Measurements from ENCODE around the gene XCL1.
"Not testable (repeated sequence)": the region's sequence is repeated elsewhere in the genome, so short reads cannot be mapped to it uniquely, and the experiment has no call there.

The XCL1 gene

DNA sequence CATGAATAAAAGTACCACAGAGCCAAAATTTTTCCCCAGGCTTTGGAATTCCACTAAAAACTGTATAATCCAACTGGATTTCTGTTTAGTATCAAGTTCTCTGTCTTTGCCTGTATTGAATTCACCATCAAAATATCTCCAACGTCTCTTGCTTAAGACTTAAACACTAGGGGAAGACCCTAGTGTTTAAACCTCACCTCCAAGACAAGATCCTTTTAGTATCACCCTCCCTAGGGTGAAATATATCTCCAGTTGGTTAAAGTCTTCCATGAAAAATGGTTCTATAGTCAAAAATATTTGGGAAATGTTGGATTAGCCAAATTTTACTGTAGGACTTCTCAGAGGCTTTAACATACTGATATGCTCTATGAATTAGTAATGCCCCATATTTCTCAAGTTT, 8.1 kb upstream of the XCL1 start:
- no peak for DNase-seq

DNA sequence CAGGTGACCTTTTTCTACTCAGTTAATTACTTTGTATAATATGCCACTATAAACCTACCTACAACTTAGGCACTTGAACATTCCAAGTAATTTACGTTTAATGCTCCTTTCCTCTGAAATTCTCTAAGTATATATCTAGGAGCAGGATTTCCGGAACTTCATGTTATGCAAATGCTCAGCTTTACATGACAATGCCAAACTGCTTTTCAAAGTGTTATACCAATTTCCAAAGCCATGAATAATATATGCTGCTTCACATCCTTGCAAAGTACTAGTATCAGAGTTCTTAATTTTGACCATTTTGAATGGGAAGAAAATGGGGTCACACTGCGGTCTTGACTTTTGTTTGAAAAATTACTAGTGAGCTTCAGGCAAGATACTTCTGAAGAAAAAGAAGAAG, 5.8 kb upstream of the XCL1 start:
- DNase-seq: no peak

DNA sequence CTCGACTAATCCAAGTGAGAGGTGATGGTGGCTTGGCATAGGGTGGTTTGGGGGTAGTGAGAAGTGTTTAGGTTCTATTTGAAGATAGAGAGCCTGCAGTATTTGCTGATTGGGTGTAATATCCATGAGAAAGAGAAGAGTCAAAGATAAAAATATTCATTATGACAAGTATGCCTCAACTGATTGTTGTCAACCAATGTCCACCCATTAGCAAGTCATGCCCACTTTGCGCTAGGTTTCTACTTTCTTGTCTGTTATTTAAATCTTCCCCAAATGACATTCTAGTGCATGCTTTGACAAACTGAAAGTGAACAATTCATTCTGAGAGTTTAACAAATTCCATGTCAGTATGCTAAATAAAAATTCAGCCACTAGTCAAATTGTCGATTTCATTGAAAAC, 3.8 kb upstream of the XCL1 start:
- DNase-seq: no peak

DNA sequence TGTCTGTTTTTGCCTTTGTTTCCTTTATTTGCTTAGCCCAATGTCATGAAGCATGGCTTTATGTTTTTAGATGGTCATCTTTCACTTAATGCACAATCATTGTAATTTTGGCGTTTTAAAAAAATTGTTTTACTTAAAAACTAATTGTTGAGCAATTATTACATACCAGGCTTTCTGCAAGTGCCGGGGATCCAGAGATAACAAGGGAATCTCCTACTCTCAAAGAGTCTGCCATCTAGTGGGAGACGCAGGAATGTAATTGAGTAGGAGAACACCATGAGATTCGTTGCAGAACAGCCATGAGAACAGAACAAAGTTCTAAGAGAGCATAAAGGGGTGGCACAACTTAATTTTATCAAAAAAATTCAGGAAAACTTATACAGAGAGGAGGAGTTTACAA, 2.2 kb upstream of the XCL1 start:
- not testable (repeated sequence) for DNase-seq

DNA sequence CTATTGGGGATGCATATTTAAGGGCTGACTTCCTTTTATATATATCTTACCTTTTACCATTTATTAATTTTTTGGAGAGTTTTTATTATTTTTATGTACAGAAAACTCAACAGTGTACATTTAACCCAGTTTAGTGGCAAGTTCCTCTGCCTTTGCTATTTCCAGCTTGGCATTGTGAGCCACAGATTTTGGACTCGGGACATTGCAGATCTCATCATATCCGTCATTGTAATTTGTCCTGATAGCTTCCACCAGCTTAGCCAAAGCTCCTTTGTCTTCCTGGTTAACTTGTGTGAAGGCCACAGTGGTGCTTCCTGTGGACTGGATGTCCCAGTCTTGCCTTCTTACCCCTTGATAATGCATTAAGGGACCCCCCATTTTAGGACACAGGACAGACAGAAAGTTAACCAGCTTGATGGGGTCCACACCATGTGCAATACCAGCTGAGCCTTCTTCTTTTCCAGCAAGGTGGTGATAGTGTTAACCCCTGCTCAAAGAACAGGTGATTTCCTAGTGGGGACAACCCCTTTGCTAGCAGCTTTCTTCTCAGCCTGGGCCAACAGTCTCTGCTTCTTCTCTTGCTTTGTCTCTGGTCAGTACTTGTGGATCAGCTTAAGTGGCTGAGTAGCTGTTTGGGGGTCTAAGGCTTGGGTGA, 2.3 kb downstream of the XCL1 start:
- not testable (repeated sequence) for DNase-seq

DNA sequence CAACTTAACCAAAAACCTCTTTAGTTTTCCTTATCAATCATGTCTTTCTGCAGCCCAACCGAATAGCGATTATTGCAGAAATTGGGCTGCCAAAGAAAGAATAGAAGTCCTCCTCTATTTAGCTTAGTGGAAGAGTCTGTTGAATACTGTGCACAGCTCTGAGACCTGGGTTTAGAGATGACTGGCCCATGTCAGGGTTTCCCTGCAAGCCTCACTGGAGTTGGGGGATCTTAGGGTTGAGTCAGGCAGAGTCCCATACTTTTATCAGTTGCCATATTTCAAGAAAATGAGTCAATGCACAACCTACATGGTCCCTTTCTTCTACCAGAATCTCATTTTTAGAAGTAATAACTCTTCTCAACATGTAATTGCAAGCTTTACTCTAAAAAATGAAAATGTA, 3.9 kb downstream of the XCL1 start:
- DNase-seq: not testable (repeated sequence)

DNA sequence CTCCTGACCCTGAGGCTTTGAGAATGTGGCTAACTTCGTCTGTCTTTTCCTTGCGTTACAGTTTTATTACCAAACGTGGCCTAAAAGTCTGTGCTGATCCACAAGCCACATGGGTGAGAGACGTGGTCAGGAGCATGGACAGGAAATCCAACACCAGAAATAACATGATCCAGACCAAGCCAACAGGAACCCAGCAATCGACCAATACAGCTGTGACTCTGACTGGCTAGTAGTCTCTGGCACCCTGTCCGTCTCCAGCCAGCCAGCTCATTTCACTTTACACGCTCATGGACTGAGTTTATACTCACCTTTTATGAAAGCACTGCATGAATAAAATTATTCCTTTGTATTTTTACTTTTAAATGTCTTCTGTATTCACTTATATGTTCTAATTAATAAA, 4.6 kb downstream of the XCL1 start:
- not testable (repeated sequence) for DNase-seq

DNA sequence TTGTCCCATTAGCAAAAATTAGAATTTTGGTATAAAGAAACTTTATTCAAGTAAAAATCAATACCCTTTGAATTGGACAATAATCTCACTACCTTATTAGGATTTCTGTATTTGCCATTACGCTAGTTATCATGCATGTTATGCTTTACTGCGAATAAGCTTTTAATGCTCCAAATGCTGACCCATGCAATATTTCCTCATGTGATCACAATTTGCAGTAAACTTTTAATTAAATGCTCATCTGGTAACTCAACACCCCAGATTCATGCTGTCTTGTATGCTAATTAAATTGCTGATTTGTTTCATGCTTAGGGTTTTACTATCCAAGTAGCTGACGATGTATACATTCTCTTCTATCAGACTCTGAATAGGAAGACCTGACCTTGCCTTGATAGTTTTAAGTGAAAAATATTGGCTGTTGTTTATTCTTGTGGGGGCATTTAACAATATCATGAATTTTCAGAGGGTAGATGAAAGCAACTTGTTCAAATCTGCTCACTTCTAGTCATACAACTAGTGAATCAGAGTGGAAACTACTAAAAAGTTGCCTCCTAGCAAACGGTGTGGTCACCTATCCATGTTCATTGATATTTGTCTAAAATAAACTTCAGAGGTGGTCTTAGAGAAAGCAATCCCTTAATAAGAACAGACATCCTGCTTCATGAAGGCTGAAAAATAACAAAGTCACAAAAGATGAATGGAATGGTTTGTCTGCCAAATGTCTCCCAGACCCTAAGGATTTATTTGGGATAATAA, 5.6 kb downstream of the XCL1 start:
- no peak for DNase-seq

DNA sequence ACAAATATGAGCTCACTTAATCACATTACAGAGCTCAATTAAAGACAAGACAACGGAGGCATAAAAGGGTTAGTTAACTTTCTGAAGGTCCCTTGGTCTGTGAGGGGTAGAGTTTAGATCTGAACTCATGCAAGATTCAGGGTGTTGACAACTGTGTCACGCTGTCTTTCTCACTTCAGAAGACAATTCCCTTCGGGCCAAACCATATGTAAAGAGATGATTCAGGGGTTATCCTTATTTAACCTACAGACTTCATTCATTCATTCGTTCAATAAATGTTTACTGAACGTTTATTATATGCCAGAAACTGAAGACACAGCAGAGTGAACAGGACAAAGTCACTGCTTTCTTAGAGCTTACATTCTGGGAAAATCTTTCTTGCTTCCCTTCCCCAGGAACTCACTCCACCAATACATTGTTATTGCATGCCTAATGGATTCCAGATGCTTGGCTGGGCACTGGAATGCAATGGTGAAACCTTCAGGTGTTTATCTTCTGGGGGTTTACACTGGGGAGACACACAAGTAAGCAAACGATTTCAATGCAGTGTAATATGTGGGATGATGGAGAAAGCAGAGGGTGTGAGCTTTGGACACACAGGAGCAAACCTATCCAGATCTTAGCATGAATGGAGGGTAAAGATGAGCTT, 6.4 kb downstream of the XCL1 start:
- DNase-seq: no peak

DNA sequence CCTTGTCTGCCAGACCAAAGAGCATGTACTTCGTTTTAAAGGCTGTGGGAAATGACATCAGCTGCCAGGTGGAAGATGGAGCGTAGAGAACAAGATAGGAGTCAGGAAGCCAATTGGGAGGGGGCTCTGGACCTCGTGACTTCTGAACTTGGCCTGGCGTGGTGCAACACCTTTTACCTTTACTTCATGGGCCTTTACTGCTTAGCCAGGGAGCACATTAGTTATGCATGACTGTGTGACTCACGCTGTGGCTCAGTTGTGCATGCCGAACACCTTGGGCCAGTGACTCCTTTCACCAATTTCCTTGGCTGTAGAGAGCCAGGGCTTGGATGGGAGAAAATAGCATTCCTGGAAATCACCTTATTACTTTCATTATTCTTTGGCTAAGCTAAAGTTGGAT, 7.2 kb downstream of the XCL1 start:
- no peak for DNase-seq

DNA sequence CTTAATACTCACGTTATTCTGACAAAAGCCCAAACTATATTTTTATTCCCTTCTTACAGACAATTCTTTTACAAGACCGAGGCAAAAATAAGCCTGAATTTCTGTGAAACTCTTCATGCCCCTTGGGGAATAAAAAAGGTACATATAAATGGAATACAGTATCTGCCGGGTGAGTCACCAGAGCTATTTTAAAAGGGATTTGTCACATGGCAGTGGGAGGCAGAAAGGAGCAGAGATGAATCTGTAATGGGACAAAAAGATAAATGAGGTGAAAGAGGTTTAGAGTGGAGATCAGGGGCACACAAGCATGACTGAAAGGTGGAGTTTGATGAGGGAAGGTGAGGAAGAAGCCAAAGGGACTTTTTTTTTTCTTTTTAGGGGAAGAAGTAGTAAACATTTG, 8.8 kb downstream of the XCL1 start:
- no peak for DNase-seq

DNA sequence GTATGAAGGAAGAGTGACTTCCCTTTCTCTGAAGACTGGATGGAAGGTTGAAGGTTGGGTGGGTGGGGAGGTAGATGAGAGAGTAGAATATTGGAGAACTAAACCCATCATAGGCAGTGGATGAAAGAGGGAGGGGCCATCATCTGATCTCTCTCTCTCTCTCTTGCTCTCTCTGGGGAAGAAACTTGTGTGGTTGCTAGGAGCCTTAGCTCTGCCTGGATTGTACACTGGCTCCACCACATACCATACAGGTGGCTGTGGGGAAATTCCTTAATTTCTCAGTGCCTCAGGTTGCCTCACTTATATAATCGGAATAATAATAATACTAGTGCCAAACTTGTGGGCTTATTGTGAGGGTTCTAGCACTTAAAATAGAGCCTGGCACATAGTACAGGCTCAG, 9.5 kb downstream of the XCL1 start:
- DNase-seq: no peak

DNA sequence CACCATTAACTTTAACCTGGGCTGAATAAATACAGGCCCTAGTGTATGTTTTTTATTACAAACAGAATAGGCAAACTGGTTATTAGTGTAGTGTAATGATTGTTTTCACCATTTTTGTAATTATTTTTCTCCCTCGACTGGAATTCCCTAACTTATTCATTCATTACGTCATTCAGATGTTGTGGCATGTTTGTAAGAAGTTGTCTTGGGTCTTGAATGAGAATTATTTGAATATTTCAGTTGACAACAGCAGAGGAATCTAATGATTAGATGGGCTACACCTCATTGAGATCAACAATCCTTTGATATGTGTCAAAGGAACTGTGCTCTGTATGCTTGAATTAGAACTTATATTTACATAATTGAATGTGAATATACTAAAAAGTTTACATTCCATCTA, 12.8 kb downstream of the XCL1 start:
- no peak for DNase-seq

DNA sequence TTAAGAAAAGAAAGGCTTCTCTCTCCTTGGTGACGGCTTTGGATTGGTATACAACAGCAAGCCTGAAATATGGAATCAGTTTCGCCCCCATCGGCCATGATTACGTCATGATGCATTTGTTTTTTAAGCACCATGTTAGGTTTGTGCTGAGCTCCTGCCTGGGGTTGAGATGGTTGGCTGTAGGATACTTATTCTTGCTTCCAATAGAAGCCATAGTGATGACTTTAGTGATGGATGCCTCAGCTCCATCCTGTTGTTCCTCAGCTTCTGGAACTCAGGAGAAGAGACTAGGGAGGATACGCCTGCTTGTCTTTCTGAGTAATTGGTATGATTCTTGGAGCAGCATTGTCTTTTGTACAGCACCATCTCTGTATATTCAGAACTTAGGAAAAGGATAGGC, 14.7 kb downstream of the XCL1 start:
- DNase-seq: no peak

DNA sequence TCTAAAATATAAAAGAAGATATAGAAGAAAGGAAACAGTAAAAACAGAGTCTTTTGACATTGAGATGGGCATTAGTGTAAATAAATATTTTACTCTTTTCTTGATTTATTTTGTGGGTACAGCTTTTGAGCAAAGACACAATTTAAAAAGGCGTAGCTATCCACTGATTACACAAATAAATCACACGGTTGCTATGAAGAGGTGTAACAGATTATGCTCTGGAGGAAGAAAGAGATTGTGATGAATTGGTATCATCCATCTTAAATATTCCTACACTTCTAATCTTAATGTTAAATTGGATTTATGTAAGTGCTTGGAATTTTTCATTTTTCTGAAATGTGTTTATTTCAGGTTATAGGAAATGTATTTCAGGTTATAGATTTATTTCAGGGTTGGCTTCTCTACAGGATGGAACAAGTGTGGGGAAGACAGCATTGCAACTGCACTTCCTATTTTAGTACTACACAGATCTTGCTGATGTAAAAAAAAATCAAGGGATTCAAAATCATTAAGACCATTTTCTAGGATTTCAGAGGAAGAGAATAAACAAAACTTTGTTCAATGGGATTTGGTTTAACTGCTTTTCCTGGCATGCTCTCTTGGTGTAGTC, 15.3 kb downstream of the XCL1 start:
- DNase-seq: no peak

DNA sequence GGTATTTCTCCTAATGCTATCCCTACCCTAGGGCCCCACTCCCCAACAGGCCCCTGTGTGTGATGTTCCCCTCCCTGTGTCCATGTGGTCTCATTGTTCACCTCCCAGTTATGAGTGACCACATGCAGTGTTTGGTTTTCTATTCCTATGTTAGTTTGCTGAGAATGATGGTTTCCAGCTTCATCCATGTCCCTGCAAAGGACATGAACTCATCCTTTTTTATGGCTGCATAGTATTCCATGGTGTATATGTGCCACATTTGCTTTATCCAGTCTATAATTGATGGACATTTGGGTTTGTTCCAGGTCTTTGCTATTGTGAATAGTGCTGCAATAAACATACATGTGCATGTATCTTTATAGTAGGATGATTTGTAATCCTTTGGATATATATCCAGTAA, 19.0 kb downstream of the XCL1 start:
- not testable (repeated sequence) for DNase-seq

DNA sequence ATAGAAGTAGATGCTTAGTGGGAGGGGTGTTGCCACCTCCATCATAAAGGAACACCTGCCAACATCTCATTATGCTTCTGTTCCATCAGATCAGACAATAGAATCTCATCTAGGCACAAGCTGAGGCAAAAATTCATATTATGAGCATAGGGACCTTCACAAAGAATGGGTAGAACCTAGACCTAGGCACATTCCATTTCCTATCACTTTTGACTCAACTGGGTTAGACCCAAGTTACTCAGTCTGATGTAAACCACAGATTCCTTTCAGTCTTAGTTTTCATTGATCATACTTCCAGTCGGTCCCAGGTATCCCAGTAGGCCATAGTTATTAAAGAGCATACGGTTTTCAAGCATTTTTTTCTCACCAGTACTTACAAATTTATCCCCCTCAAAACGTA, 21.7 kb downstream of the XCL1 start:
- no peak for DNase-seq

DNA sequence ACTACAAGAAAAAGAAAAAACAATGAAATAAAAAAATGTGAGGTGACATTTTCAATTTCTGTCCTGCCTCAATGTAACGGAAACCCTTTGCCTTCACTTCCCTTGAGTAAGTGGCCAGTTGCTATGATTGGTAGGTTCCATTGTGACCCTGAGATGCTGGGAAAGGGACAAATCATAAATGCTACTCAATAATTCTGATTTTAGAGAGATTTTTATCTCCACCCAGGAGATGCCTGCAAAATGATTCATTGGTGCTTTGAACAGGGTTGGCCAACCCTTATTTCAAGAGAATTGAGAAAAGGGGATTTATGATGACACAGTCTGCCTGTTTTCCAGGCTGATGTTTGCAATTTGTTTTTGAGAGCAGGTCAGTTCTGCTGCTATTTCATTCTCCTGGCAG, 22.5 kb downstream of the XCL1 start:
- DNase-seq: no peak

DNA sequence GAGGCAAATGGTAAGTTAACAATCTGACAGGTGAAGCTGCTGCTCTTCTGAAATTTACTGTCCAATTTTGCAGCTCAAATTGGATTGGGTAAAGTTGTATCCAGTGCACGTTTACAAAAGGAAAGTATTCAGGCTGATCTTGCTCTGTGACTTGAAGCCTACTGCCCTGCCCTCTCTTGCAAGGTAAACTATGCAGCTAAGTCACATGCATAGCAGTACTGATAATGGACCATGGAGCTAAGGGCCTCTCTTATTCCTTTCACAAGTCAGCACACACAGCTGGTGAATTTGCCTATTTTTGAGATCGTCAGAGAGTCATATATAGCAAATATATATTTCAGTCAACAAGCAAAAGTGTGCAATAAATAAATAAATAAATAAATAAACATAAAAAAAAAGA, 23.2 kb downstream of the XCL1 start:
- DNase-seq: no peak

DNA sequence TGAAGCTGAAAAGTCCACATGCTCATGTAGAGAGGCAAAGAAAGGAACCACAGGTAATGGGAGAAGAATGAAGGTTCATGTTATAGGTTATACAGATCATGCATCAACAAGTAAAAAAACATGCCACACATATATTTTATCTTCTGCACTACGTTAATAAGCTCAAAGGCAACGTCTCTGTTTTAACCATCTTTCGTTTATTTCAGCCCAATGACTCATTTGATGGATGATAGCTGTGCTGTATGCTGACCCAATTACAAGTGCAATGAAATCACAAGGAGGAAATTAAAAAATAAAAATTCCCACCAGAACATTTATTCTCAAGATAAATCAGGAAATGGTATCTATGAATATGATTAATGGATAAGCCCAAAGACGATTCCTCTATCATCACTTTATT, 24.6 kb downstream of the XCL1 start:
- DNase-seq: no peak

DNA sequence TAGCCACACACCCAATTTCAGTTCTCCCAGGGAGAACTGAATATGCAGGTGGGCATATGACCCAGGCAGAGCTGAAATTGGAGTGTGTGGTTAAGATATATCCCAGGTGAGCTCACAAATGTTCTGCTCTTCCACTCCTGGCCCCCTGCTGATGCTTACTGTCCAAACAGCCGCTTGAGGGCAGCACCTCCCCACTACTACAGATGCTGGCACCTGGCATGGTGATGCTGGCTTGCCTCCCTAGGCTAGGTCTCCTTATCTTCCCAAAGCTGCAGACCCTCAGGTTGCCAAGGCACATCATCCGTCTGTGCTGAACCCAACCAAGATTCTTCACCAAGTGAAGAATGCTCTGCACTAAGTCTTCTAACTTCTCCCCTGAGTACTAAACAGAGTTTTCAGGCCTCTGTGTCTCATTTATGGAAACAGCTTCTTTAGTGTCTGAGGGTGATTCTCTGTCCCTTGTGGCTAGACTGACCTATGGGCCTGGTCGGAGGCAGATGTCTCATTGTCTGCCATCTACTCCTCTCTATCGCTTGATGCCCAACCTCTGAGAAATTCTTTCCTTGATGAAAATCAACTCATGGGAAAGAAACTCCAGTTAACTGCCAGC, 27.2 kb downstream of the XCL1 start:
- peak in 1 of 2 donors; percentile 42 for DNase-seq

DNA sequence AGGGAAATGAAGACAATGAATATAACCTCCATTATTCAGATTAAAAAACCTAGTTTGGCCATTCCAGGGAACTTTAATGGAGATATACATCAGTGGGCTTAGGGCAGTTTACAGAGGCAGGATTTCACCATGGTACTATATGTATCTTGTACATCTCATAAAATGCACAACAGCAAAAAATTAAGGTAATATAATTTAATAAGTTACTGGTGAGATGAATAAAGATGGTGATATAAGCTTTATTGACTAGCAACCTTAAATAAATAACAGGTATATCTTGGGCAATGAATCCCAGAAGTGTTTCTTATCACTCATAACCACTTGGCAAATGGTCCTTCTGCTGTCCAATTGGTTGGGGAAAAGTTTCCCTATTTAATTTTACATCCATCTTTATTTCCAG, 29.0 kb downstream of the XCL1 start:
- no peak for DNase-seq

DNA sequence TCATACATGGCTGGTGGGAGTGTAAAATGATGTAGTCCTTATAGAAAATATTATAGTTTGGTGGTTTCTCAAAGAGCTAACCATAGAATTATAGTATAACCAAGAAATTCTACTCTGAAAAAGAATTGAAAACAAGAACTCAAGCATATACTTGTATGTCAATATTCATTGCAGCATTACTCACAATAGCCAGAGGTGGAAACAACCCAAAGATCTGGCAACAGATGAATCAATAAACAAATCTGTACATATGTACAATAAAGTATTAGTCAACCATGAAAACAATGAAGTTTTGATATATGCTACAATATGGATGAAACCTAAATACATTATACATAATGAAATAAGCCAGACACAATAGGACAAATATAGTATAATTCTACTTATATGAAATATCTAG, 29.7 kb downstream of the XCL1 start:
- no peak for DNase-seq

Data from bone marrow (tissue), 2 donors.